WTC11 (cell line): Measurements from ENCODE around the gene SYMPK. TPM values are rescaled to one million over a fixed set of nuclear protein-coding genes. Genes with fewer than 3 reads are reported as not detected.
A peak's percentile ranks its signal among the peaks of the same experiment; 100 is the strongest.
"Not testable (repeated sequence)": the region's sequence is repeated elsewhere in the genome, so short reads cannot be mapped to it uniquely, and the experiment has no call there.

ENCODE experiments used
- ATAC-seq: fragments of 200-7000 bp; cut with Tn5 transposase; 2 replicates; pipeline ENCODE4 v1.10.0; 2021; ENCODE audit warnings: mild to moderate bottlenecking, moderate library complexity
- CTCF ChIA-PET: fragments of 300-600 bp; sonication (Branson Sonifier 250); formaldehyde crosslinking; loops from one replicate; lab custom pipeline; 2021; ENCODE audit warnings: antibody characterized with exemption; lab: Charles Lee
- POLR2A ChIA-PET: fragments of 350-600 bp; sonication (Branson Sonifier 250); formaldehyde crosslinking; loops from one replicate; lab custom pipeline; 2021; ENCODE audit warnings: antibody characterized with exemption; lab: Charles Lee
- DNase-seq: peaks from one replicate; pipeline ENCODE4 v3.0.0; 2021; ENCODE audit warnings: low spot score
- H3K27ac Mint-ChIP-seq: 2 replicates; pipeline ENCODE4 v1.8.0; 2021; ENCODE audit warnings: mixed read lengths
- H3K27me3 Mint-ChIP-seq: 2 replicates; pipeline ENCODE4 v1.8.0; 2021; ENCODE audit warnings: low read depth, mild to moderate bottlenecking, moderate library complexity, mixed read lengths
- H3K36me3 Mint-ChIP-seq: 2 replicates; pipeline ENCODE4 v1.8.0; 2021; ENCODE audit warnings: mixed read lengths
- H3K4me1 Mint-ChIP-seq: 2 replicates; pipeline ENCODE4 v1.8.0; 2022; ENCODE audit warnings: mixed read lengths
- H3K4me3 Mint-ChIP-seq: 2 replicates; pipeline ENCODE4 v1.8.0; 2021; ENCODE audit warnings: mild to moderate bottlenecking, moderate library complexity, mixed read lengths
- H3K9me3 Mint-ChIP-seq: 2 replicates; pipeline ENCODE4 v1.8.0; 2021; ENCODE audit warnings: mixed read lengths
- ATF1 ChIP-seq: sonication (generic); formaldehyde crosslinking; IDR thresholded peaks from 2 replicates; pipeline ENCODE4 v1.8.1; 2023; ENCODE audit warnings: mild to moderate bottlenecking, moderate library complexity, missing genetic modification reagents
- CREM ChIP-seq: sonication (generic); formaldehyde crosslinking; IDR thresholded peaks from 2 replicates; pipeline ENCODE4 v1.8.1; 2022; ENCODE audit warnings: mild to moderate bottlenecking, missing genetic modification reagents, moderate library complexity
- FOXP1 ChIP-seq: sonication (generic); formaldehyde crosslinking; IDR thresholded peaks from 2 replicates; pipeline ENCODE4 v1.8.0; 2022; ENCODE audit warnings: missing genetic modification reagents, mild to moderate bottlenecking, moderate library complexity, borderline replicate concordance
- HMGA2 ChIP-seq: fragments of 250-450 bp; sonication (Bioruptor Pico); IDR thresholded peaks from 2 replicates; pipeline ENCODE4 v1.4.0; 2021; ENCODE audit warnings: mild to moderate bottlenecking, moderate library complexity
- HMGXB4 ChIP-seq: sonication (generic); formaldehyde crosslinking; IDR thresholded peaks from 2 replicates; pipeline ENCODE4 v1.8.1; 2023; ENCODE audit warnings: mild to moderate bottlenecking, moderate library complexity, missing genetic modification reagents
- MYBL2 ChIP-seq: sonication (generic); formaldehyde crosslinking; IDR thresholded peaks from 2 replicates; pipeline ENCODE4 v1.8.1; 2023; ENCODE audit warnings: mild to moderate bottlenecking, moderate library complexity, missing genetic modification reagents
- NFATC4 ChIP-seq: fragments of 250-450 bp; sonication (Bioruptor Pico); IDR thresholded peaks from 2 replicates; pipeline ENCODE4 v1.9.0; 2021; ENCODE audit warnings: mild to moderate bottlenecking
- NFYB ChIP-seq: sonication (generic); formaldehyde crosslinking; conservative IDR thresholded peaks from 2 replicates; pipeline ENCODE4 v1.8.0; 2022; ENCODE audit warnings: low read depth, missing genetic modification reagents
- NR3C1 ChIP-seq: sonication (generic); formaldehyde crosslinking; conservative IDR thresholded peaks from 2 replicates; pipeline ENCODE4 v1.8.1; 2023; ENCODE audit warnings: low read depth, mild to moderate bottlenecking, missing genetic modification reagents
- OVOL2 ChIP-seq: fragments of 250-450 bp; sonication (Bioruptor Pico); IDR thresholded peaks from 2 replicates; pipeline ENCODE4 v1.9.0; 2021; ENCODE audit warnings: mild to moderate bottlenecking, borderline replicate concordance
- SMAD3 ChIP-seq: sonication (generic); formaldehyde crosslinking; IDR thresholded peaks from 2 replicates; pipeline ENCODE4 v1.8.0; 2022; ENCODE audit warnings: missing genetic modification reagents, mild to moderate bottlenecking, borderline replicate concordance
- SOX15 ChIP-seq: fragments of 250-450 bp; sonication (Bioruptor Pico); IDR thresholded peaks from 2 replicates; pipeline ENCODE4 v1.9.0; 2021; ENCODE audit warnings: mild to moderate bottlenecking
- SP1 ChIP-seq: sonication (generic); formaldehyde crosslinking; conservative IDR thresholded peaks from 2 replicates; pipeline ENCODE4 v1.8.1; 2022; ENCODE audit warnings: missing genetic modification reagents
- TCF7 ChIP-seq: sonication (generic); formaldehyde crosslinking; IDR thresholded peaks from 2 replicates; pipeline ENCODE4 v1.8.0; 2022; ENCODE audit warnings: mild to moderate bottlenecking, low read depth, missing genetic modification reagents, moderate library complexity
- TP53 ChIP-seq: sonication (generic); formaldehyde crosslinking; IDR thresholded peaks from 2 replicates; pipeline ENCODE4 v1.8.1; 2023; ENCODE audit warnings: mild to moderate bottlenecking, missing genetic modification reagents
- ZBTB21 ChIP-seq: sonication (generic); formaldehyde crosslinking; IDR thresholded peaks from 2 replicates; pipeline ENCODE4 v1.8.1; 2023; ENCODE audit warnings: mild to moderate bottlenecking, missing genetic modification reagents, borderline replicate concordance
- ZNF121 ChIP-seq: sonication (generic); formaldehyde crosslinking; IDR thresholded peaks from 2 replicates; pipeline ENCODE4 v1.8.0; 2023; ENCODE audit warnings: missing genetic modification reagents
- ZNF138 ChIP-seq: sonication (generic); formaldehyde crosslinking; conservative IDR thresholded peaks from 2 replicates; pipeline ENCODE4 v1.8.1; 2022; ENCODE audit warnings: mild to moderate bottlenecking, moderate library complexity, missing genetic modification reagents
- ZNF219 ChIP-seq: sonication (generic); formaldehyde crosslinking; IDR thresholded peaks from 2 replicates; pipeline ENCODE4 v1.8.0; 2023; ENCODE audit warnings: missing genetic modification reagents, mild to moderate bottlenecking, borderline replicate concordance
- ZNF396 ChIP-seq: fragments of 250-450 bp; sonication (Bioruptor Pico); IDR thresholded peaks from 2 replicates; pipeline ENCODE4 v1.8.0; 2021; ENCODE audit warnings: mild to moderate bottlenecking, moderate library complexity, borderline replicate concordance
- ZNF423 ChIP-seq: fragments of 250-450 bp; sonication (Bioruptor Pico); IDR thresholded peaks from 2 replicates; pipeline ENCODE4 v2.1.2; 2022; ENCODE audit warnings: mild to moderate bottlenecking, moderate library complexity
- total RNA-seq: library from RNA; stranded (reverse); gene quantifications from 3 replicates; pipeline ENCODE4 v1.2.3, GENCODE V29; 2021
- TF ChIP-seq, protein P1 (sequence below): fragments of 200-600 bp; IDR thresholded peaks from 2 replicates; pipeline ENCODE4 v1.8.0; 2022; ENCODE audit warnings: antibody characterized with exemption
- TF ChIP-seq, protein P2 (sequence below): sonication (generic); formaldehyde crosslinking; conservative IDR thresholded peaks from 2 replicates; pipeline ENCODE4 v1.8.1; 2022; ENCODE audit warnings: mild to moderate bottlenecking, missing genetic modification reagents
- TF ChIP-seq, protein P3 (sequence below): fragments of 250-450 bp; sonication (Bioruptor Pico); IDR thresholded peaks from 2 replicates; pipeline ENCODE4 v1.8.0; 2021; ENCODE audit warnings: mild to moderate bottlenecking
- TF ChIP-seq, protein P4 (sequence below): fragments of 250-450 bp; sonication (Bioruptor Pico); IDR thresholded peaks from 2 replicates; pipeline ENCODE4 v1.9.0; 2021; ENCODE audit warnings: moderate library complexity, mild to moderate bottlenecking, inconsistent platforms, borderline replicate concordance

Gene SYMPK
- total RNA-seq, 1 experiment from 2014 or later = 106 TPM

DNA sequence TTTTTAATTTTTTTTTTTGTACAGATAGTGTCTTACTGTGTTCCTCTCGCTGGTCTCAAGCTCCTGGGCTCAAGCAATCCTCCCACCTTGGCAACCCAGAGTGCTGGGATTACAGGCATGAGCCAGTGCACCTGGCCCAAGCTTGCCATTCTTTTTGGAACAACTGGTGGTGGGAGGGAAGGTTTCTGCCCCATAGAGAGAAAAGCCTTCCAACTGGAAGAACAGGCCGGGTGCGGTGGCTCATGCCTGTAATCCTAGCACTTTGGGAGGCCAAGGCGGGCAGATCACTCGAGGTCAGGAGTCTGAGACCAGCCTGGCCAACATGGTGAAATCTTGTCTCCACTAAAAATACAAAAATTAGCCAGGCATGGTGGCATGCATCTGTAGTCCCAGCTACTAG is 63.4 kb downstream of the SYMPK start:
- not testable (repeated sequence) for DNase-seq, ATAC-seq, H3K9me3 Mint-ChIP-seq, H3K27ac Mint-ChIP-seq, H3K36me3 Mint-ChIP-seq, H3K4me1 Mint-ChIP-seq, H3K4me3 Mint-ChIP-seq
- POLR2A ChIA-PET = interaction anchor here (0.6 to 1.1 kb wide), 5 partner anchors 15 to 32 kb away, joined by 3 to 5 read pairs (median 4); partner anchors contain the start of genes RSPH6A and SIX5
- CTCF ChIA-PET = interaction anchor here (0.6 to 7.4 kb wide), 35 partner anchors 9 to 501 kb away, joined by 3 to 133 read pairs (median 4); partner anchors contain the start of genes CCDC61, DMPK, QPCTL and RSPH6A
- peaks cover 59% of the 10 kb centered on the region for H3K27me3 Mint-ChIP-seq

- ChIA-PET POLR2A (interaction anchor here (0.6 to 1.1 kb wide), 5 partner anchors 16 to 31 kb away, joined by 3 to 5 read pairs (median 4); partner anchors contain the start of genes RSPH6A and SIX5), CTCF (interaction anchor here (0.6 to 7.4 kb wide), 35 partner anchors 8 to 501 kb away, joined by 3 to 133 read pairs (median 4); partner anchors contain the start of genes CCDC61, DMPK, QPCTL and RSPH6A)
- Mint-ChIP-seq H3K4me3 (no peak overlapping the region; the same call in 1 of the 2 replicates), H3K9me3 (no peaks in the 10 kb centered on the region), H3K36me3 (no peaks in the 10 kb centered on the region), H3K27me3 (peaks cover 57% of the 10 kb centered on the region), H3K27ac (no peak overlapping the region), H3K4me1 (peaks cover 6% of the 10 kb centered on the region)
- peak; percentile 75 for DNase-seq
- ATAC-seq = peak; percentile 86
- peak; percentile 45; the same call in 1 of the 2 replicates for TF ChIP-seq ZNF423 (CRISPR knock-in tag)
- TF ChIP-seq SOX15 (CRISPR knock-in tag) = no peak
- TF ChIP-seq NFATC4 (CRISPR knock-in tag) = no peak
- TF ChIP-seq, protein P1, sequence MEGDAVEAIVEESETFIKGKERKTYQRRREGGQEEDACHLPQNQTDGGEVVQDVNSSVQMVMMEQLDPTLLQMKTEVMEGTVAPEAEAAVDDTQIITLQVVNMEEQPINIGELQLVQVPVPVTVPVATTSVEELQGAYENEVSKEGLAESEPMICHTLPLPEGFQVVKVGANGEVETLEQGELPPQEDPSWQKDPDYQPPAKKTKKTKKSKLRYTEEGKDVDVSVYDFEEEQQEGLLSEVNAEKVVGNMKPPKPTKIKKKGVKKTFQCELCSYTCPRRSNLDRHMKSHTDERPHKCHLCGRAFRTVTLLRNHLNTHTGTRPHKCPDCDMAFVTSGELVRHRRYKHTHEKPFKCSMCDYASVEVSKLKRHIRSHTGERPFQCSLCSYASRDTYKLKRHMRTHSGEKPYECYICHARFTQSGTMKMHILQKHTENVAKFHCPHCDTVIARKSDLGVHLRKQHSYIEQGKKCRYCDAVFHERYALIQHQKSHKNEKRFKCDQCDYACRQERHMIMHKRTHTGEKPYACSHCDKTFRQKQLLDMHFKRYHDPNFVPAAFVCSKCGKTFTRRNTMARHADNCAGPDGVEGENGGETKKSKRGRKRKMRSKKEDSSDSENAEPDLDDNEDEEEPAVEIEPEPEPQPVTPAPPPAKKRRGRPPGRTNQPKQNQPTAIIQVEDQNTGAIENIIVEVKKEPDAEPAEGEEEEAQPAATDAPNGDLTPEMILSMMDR = peak; percentile 71
- no peak for TF ChIP-seq ZBTB21 (CRISPR knock-in tag)
- TF ChIP-seq MYBL2 (CRISPR knock-in tag) = no peak
These were observed 63.9 kb downstream of the SYMPK start for GRCh38 chr19:45798995-45799517.

GRCh38 chr19:45794627-45795026 is 68.3 kb downstream of the SYMPK start:
- ChIA-PET CTCF (interaction anchor here (1.3 to 4.9 kb wide), 5 partner anchors 10 to 24 kb away, joined by 3 to 43 read pairs (median 6); partner anchors contain the start of gene RSPH6A), POLR2A (no interaction called here)
- Mint-ChIP-seq H3K9me3 (no peaks in the 10 kb centered on the region), H3K4me1 (peaks cover 17% of the 10 kb centered on the region), H3K4me3 (no peak overlapping the region), H3K36me3 (peaks cover under 1% of the 10 kb centered on the region; the same call in 1 of the 2 replicates), H3K27ac (no peak overlapping the region), H3K27me3 (peaks cover 46% of the 10 kb centered on the region)
- ATAC-seq (no peak), DNase-seq (no peak)
- TF ChIP-seq ZNF396 (CRISPR knock-in tag) = no peak
- no peak for TF ChIP-seq OVOL2 (CRISPR knock-in tag)
- TF ChIP-seq ZNF423 (CRISPR knock-in tag) = no peak
- no peak for TF ChIP-seq ZNF121 (CRISPR knock-in tag)
- no peak for TF ChIP-seq NFYB (CRISPR knock-in tag)
- TF ChIP-seq SP1 (CRISPR knock-in tag) = no peak
- TF ChIP-seq ATF1 (CRISPR knock-in tag) = no peak
- TF ChIP-seq, protein P2, sequence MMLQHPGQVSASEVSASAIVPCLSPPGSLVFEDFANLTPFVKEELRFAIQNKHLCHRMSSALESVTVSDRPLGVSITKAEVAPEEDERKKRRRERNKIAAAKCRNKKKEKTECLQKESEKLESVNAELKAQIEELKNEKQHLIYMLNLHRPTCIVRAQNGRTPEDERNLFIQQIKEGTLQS (CRISPR knock-in tag) = no peak
- no peak for TF ChIP-seq HMGA2
- no peak for TF ChIP-seq HMGXB4
- no peak for TF ChIP-seq TCF7
- no peak for TF ChIP-seq SMAD3
- no peak for TF ChIP-seq NR3C1 (CRISPR knock-in tag)
- TF ChIP-seq FOXP1 (CRISPR knock-in tag) = no peak
- TF ChIP-seq, protein P3, sequence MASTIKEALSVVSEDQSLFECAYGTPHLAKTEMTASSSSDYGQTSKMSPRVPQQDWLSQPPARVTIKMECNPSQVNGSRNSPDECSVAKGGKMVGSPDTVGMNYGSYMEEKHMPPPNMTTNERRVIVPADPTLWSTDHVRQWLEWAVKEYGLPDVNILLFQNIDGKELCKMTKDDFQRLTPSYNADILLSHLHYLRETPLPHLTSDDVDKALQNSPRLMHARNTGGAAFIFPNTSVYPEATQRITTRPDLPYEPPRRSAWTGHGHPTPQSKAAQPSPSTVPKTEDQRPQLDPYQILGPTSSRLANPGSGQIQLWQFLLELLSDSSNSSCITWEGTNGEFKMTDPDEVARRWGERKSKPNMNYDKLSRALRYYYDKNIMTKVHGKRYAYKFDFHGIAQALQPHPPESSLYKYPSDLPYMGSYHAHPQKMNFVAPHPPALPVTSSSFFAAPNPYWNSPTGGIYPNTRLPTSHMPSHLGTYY (CRISPR knock-in tag) = no peak
- no peak for TF ChIP-seq CREM (CRISPR knock-in tag)
- TF ChIP-seq ZNF219 (CRISPR knock-in tag) = no peak
- no peak for TF ChIP-seq TP53 (CRISPR knock-in tag)
- no peak for TF ChIP-seq ZNF138 (CRISPR knock-in tag)
- TF ChIP-seq, protein P4, sequence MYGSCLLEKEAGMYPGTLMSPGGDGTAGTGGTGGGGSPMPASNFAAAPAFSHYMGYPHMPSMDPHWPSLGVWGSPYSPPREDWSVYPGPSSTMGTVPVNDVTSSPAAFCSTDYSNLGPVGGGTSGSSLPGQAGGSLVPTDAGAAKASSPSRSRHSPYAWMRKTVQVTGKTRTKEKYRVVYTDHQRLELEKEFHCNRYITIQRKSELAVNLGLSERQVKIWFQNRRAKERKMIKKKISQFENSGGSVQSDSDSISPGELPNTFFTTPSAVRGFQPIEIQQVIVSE = no peak
